Stimulated activated CD8-positive, alpha-beta memory T cell treated with anti-CD3 and anti-CD28 coated beads, Interleukin-7, amount 100 ng/mL, for 48 hours (primary cell): ENCODE measurements around the gene ZNF211.

Experiments used
- DNase-seq, 2 donors: peaks; one replicate each; pipeline ENCODE4 v3.0.0-alpha.2; 2020; ENCODE audit warnings: low read depth in 1 of 2; ENCODE audit errors: extremely low read depth in 1 of 2

Gene ZNF211

DNA sequence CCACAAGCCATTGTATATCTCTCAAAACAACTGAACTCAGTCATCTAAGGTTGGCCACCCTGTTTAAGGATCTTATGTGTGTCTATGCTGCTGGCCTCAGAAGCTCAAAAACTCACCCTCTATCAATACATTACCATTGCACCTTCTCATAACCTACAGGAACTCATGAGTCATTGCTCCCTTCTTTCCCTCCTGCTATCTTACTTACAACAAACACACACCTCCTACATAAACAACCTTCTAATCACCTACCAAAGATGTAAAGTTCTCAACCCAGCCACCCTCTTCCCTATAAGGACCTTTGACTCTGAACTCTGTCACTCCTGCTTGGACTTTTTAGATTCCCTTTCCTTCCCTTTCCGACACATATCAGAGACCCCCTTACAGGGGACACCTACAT, 22.5 kb downstream of the ZNF211 start:
- DNase-seq = no peak

DNA sequence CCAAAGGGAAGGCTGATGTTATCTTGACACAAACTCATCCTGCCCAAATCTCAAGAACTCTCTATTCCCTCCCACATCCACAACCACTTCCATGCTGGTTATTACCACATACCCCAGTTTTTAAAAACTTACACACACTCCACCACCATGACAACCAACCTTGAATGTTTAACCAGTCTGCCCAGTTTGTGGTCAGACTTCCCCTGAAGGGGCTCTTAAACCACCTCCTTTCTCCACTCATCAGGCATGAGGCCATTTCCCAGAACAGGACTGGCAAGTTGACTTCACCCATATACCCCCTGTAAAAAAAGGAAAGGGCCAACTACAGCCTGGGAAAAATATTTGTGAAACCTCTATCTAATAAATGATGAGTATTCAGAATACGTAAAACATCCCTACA, 23.4 kb downstream of the ZNF211 start:
- DNase-seq = no peak

DNA sequence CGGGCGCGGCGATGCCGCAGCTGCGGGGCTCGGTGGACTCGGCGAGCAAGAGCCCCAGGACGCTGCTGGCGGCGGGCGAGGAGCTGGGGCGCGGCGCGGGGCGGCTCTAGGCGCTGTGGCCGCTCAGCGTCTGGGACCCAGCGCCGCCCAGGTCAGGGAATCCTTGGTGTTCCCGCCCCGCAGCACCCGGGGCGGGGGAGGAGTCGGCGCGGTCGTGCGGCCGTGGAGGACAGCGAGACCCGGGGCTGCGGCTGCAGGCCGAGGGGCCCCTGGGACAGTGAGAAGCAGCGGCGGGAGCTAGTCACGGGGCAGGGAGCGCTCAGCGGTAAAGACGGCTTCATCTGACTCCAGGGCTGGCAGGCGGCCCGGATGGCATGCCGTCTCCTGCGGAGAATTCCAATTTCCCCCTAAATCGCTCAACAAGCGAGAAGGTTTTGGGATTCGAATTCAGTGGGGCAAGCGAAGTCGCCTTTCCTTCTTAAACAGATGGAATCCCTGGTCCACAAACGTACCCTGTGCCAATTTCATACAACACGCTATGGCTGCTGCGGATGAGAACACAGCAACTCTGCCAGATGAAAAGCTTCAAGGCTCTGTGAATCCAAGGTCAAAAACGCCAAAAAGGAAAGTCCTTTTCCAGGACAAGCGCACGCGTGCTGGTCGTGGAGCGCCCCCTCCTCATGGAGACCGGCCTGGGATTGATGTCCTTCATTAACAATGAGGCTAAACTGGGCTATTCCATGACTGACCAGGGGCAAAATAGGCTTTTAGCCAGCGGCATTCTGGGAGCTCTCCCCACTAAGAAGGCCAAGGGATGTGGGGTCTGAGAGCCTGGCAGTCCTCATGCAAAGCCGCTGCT, 31.5 kb downstream of the ZNF211 start:
- no peak for DNase-seq

DNA sequence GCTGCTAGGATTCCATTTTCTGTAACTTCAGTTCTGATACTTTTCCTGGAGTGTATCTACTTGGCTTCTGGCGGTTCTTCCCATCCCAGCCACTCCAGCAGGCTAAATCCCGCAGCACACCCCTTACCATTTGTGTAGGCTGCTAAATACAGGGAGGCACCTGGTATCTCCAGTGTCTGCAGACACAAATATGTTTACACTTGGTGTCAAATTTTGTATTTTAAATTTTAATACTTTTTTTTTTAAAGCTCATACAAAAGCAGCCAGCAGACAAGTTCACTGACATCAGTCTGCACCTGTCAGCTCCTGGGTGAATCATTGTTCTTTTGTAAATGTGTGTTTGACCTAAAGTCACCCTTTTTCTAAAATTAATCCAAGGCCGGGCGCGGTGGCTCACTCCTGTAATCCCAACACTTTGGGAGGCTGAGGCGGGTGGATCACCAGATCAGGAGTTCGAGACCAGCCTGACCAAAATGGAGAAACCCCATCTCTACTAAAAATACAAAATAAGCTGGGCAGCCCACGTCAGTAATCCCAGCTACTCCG, 32.4 kb downstream of the ZNF211 start:
- no peak for DNase-seq

DNA sequence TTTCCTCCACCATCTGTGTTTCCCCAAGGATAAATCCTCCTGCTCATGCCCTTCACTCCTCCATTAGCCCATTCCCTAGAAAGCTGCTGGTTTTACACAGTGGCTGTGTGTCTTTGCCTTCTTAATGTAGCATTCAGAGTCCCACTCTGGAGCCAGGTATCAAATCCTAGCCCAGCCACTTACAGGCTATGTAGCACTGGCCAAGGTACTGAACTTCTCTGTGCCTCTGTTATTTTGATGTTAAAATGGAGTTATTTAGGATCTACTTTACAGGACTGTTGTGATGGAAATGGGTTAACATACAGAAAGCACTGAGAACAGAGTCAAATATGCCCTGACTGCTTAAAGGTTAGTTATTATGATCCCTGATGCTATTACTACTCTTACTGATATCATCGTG, 34.3 kb downstream of the ZNF211 start:
- DNase-seq = no peak

DNA sequence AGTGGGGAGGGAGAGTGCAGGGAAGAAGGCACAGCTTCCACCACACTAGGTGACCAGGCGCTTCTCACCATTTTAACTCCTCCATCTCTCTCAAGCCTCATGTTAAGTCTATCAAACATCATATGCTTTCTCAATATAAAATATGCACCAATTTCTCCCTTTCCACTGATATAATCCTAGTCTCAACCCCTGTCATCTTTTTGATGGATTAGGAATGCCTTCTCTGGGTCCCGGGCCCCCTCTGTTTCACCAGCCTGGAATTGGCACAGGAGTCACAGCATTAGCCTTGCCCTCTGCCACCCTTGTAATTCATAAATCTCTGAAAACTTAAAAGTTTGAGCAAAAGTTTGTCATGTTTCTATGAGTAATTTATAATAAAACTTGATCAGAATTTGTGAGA, 35.7 kb downstream of the ZNF211 start, which contains the start of gene ZSCAN4:
Gene ZSCAN4 (plus strand): TSS at position 301 of the 400 bp plus-strand sequence. CDS start 7,211 bp downstream, outside the sequence.
- DNase-seq = no peak

DNA sequence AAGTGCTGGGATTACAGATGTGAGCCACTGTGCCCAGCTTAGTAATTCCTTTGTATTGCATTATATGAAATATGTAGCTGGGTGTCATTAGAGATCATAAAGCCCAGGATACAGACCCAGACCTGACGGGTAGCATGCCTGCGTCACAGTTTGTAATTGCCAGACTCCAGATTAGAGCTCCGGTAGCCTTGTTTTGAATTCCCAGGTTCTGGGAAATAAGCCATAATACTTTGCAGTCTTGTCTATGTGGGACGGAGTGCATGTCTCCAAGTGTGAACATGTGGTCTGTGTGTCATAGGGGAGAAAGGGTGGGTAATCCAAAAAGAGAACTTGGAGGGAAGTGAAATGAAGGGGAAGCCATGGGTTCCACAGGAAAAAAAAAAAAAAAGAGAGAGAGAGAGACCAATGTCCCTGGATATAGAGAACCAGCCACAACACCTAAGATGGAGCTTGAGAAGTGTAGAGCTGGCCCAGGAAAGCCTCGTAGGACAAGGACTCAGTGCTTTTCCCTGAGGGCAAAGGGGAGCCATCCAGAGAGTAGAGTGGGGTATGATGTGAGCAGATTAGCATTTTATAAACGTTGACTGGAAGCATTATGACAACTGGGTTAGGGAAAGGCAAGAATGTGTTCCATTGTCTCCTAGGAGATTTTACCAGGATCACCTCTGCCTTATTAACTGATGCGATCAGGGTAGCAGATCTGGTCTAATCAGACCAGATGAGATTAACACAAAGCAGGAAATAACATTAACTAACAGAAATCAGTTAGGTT, 38.3 kb downstream of the ZNF211 start:
- DNase-seq = no peak

DNA sequence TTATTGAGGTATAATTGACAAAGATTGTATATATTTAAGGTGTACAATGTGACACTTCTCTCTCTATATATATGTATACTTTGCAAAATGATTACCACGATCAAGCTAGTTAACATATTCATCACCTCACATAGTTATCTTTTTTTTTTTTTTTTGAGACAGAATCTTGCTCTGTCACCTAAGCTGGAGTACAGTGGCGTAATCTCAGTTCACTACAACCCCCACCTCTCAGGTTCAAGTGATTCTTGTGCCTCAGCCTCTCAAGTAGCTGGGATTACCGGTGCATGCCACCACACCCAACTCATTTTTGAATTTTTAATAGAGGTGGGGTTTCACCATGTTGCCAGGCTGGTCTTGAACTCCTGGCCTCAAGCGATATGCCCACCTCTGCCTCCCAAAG, 39.5 kb downstream of the ZNF211 start:
- no peak for DNase-seq

DNA sequence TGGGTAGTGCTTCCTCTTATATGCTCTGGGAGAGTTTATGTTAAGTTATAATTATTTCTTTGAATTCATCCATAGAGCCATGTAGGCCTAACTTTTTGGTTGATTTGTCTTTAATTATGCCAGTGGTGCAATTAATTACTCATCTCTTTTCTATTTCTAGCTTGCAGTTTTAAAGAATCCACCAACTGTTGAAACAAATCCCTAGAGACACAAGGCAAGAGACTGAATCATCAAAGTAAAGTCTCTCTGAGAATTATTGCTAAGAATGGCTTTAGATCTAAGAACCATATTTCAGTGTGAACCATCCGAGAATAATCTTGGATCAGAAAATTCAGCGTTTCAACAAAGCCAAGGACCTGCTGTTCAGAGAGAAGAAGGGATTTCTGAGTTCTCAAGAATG, 42.9 kb downstream of the ZNF211 start:
- DNase-seq = no peak

DNA sequence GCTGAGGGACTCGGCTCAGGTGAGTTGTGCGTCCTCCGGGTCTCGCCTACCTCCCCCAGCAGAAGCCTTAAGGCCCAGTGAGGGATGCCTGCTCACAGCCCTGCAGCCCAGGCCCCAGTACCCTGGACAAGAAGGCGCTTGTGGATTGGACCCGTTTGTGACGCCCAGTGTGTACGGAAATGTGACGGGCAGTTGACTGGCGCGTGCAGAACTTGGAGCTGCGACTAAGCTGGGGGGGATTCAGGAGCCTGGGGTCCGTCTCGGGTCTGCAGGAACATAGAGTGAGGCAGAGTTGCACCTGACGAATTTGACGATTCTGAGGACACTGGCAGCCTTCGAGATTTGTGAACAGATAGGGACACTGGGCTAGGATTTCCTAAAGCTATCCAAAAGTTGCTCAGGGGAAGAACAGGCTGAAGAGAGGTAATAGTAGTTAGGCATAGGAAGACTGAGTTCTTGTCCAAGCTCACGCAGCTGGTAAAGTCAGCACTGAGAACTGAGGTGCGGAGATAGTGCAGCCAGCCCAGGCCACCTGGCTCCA, 49.3 kb downstream of the ZNF211 start:
- no peak for DNase-seq

DNA sequence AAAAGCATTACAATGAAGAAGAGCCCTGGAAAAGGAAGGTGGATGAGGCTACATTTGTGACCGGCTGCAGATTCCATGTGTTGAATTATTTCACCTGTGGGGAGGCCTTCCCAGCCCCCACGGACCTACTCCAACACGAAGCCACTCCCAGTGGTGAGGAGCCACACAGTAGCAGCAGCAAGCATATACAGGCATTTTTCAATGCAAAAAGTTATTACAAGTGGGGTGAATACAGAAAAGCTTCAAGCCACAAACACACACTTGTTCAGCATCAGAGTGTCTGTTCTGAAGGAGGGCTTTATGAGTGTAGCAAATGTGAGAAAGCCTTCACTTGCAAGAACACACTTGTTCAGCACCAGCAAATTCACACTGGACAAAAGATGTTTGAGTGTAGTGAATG, 53.8 kb downstream of the ZNF211 start:
- DNase-seq = no peak

DNA sequence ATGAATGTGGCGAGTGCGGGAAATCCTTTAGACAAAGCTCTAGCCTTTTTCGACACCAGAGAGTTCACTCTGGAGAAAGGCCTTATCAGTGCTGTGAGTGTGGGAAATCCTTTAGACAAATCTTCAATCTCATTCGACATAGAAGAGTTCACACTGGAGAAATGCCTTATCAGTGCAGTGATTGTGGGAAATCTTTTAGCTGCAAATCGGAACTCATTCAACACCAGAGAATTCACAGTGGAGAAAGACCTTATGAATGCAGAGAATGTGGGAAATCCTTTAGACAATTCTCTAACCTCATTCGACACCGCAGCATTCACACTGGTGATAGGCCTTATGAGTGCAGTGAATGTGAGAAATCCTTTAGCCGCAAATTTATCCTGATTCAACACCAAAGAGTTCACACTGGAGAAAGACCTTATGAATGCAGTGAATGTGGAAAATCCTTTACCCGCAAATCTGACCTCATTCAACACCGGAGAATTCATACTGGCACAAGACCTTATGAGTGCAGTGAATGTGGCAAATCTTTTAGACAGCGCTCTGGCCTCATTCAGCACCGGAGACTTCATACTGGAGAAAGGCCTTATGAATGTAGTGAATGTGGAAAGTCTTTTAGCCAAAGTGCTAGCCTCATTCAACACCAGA, 54.5 kb downstream of the ZNF211 start:
- no peak for DNase-seq

DNA sequence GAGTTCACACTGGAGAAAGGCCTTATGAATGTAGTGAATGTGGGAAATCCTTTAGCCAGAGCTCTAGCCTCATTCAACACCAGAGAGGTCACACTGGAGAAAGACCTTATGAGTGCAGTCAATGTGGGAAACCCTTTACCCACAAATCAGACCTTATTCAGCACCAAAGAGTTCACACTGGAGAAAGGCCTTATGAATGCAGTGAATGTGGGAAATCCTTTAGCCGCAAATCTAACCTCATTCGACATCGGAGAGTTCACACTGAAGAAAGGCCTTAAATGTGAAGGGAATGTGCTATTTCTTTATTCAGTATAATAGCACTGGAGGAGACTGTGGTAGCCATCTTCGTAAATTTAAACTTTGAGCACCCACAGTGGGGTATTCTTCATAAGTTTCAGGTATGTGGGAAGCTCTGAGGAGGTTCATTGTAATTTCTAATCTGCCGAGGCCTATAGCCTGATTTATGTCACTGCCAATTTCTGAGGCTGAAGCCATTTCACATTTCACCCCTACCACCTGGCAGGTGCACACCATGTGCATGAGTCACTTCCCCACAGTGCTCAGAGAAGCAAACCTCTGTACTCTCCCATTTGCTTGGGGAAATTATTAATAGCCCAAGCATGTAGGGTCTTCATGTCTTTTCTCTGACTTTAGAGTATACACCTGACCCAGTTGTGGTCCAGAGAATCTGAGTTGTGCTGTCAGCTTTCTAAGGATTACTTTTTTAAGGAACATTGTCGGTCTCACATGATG, 55.2 kb downstream of the ZNF211 start:
- DNase-seq = no peak

DNA sequence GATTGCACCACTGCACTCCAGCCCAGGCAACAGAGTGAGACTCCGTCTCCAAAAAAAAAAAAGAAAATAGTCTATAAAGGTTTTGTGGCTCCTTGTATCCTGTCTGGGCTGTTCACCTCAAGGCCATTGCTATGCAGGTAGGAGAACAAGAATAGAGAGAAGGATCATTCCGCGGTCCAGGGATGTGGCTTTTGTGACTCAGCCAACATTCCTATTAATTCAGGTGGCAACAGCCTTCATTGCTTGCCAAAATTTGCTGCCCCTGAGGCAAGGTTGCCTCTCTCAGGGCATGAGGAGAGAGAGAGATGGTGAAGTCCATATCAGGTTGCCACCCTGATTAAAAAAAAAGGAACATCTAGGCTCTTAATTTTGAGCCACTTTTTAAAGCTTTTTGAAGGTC, 56.8 kb downstream of the ZNF211 start:
- no peak for DNase-seq
